ENCODE measurements around the gene PARVB. TPM values are rescaled to one million over a fixed set of nuclear protein-coding genes. Genes with fewer than 3 reads are reported as not detected.

Gene PARVB
- total RNA-seq, 1 experiment from 2014 or later: 86.6 TPM

GRCh38 chr22:44213489-44214043, 189.5 kb downstream of the PARVB start:
- in situ Hi-C loops (cut with HindIII; ENCODE audit: low sequenced_read_pairs): no loop called here
- no peak for DNase-seq (ENCODE audit: low spot score)

- DNase-seq (ENCODE audit: low spot score): no peak
- in situ Hi-C loops (cut with HindIII; ENCODE audit: low sequenced_read_pairs): no loop called here
Measured at GRCh38 chr22:44214187-44214586, 190.1 kb downstream of the PARVB start.

- no peak for DNase-seq (ENCODE audit: low spot score)
- in situ Hi-C loops (cut with HindIII; ENCODE audit: low sequenced_read_pairs): no loop called here
Measured at GRCh38 chr22:44214764-44215163, 190.7 kb downstream of the PARVB start.

- in situ Hi-C loops (cut with HindIII; ENCODE audit: low sequenced_read_pairs): no loop called here
- DNase-seq (ENCODE audit: low spot score): no peak
Measured at GRCh38 chr22:44215287-44215686, 191.2 kb downstream of the PARVB start.

GRCh38 chr22:44217346-44217745, 193.2 kb downstream of the PARVB start:
- DNase-seq (ENCODE audit: low spot score): no peak
- in situ Hi-C loops (cut with HindIII; ENCODE audit: low sequenced_read_pairs): no loop called here

- in situ Hi-C loops (cut with HindIII; ENCODE audit: low sequenced_read_pairs): no loop called here
- DNase-seq (ENCODE audit: low spot score): no peak
Measured at GRCh38 chr22:44218071-44218470, 194.0 kb downstream of the PARVB start.

GRCh38 chr22:44219101-44219870, 195.2 kb downstream of the PARVB start:
- DNase-seq (ENCODE audit: low spot score): no peak
- in situ Hi-C loops (cut with HindIII; ENCODE audit: low sequenced_read_pairs): no loop called here

- DNase-seq (ENCODE audit: low spot score): no peak
- in situ Hi-C loops (cut with HindIII; ENCODE audit: low sequenced_read_pairs): no loop called here
Measured at GRCh38 chr22:44220727-44221680, 196.9 kb downstream of the PARVB start.

- DNase-seq (ENCODE audit: low spot score): no peak
Measured at GRCh38 chr22:44221710-44222475, 197.8 kb downstream of the PARVB start.

More at GRCh38 chr22:44221710-44222475, 197.8 kb downstream of the PARVB start:
- in situ Hi-C loops (cut with HindIII; ENCODE audit: low sequenced_read_pairs): no loop called here

Other genes starting within 250 kb of the PARVB start
- gene EFCAB6, start 212.0 kb upstream of the PARVB start, total RNA-seq (2014; rRNA removed; shearing (Covaris generic)): 0.25 and 0.54 TPM in 2 replicates
- gene SULT4A1, start 161.8 kb upstream of the PARVB start, total RNA-seq (2014; rRNA removed; shearing (Covaris generic)): 5.5 and 9.5 TPM in 2 replicates
- not detected in 2 replicates for gene PNPLA5, start 132.3 kb upstream of the PARVB start, total RNA-seq (2014; rRNA removed; shearing (Covaris generic))
- 3.8 and 6.5 TPM in 2 replicates for gene PNPLA3, start 100.5 kb upstream of the PARVB start, total RNA-seq (2014; rRNA removed; shearing (Covaris generic))
- 77.8 and 79.4 TPM in 2 replicates for gene SAMM50, start 68.9 kb upstream of the PARVB start, total RNA-seq (2014; rRNA removed; shearing (Covaris generic))
- not detected in 2 replicates for gene PARVG, start 156.6 kb downstream of the PARVB start, total RNA-seq (2014; rRNA removed; shearing (Covaris generic))